Trophoblast cell (in vitro differentiated cells and primary cell): ENCODE data around the gene ADM2. TPM values are rescaled to one million over a fixed set of nuclear protein-coding genes. Genes with fewer than 3 reads are reported as not detected.
"Not testable (repeated sequence)": the region's sequence is repeated elsewhere in the genome, so short reads cannot be mapped to it uniquely, and the experiment has no call there.

Experiments
- DNase-seq, 2 donors: peaks; one replicate each; pipeline ENCODE4 v3.0.0-alpha.2; 2016
- H2AFZ ChIP-seq: 2 replicates; pipeline ENCODE4 v1.6.1; 2013; ENCODE audit warnings: low read length, moderate library complexity, mild to moderate bottlenecking; ENCODE audit not compliant: insufficient read depth, poor library complexity
- H2AK5ac ChIP-seq: 2 replicates; pipeline ENCODE4 v1.6.1; 2013; ENCODE audit warnings: mild to moderate bottlenecking, low read length
- H2BK120ac ChIP-seq: 2 replicates; pipeline ENCODE4 v1.6.1; 2013; ENCODE audit warnings: low read length, mild to moderate bottlenecking, moderate library complexity; ENCODE audit not compliant: insufficient read depth, poor library complexity
- H2BK12ac ChIP-seq: 2 replicates; pipeline ENCODE4 v1.6.1; 2013; ENCODE audit warnings: mild to moderate bottlenecking, low read length, moderate library complexity
- H2BK5ac ChIP-seq: 2 replicates; pipeline ENCODE4 v1.6.1; 2013; ENCODE audit warnings: low read length, low read depth, moderate library complexity, mild to moderate bottlenecking; ENCODE audit not compliant: poor library complexity
- H3K14ac ChIP-seq: 2 replicates; pipeline ENCODE4 v1.6.1; 2013; ENCODE audit warnings: mild to moderate bottlenecking, low read length
- H3K18ac ChIP-seq: 2 replicates; pipeline ENCODE4 v1.6.1; 2013; ENCODE audit warnings: mild to moderate bottlenecking, low read length
- H3K23ac ChIP-seq: 2 replicates; pipeline ENCODE4 v1.6.1; 2013; ENCODE audit warnings: low read length
- H3K27ac ChIP-seq: 2 replicates; pipeline ENCODE4 v1.5.1; 2013; ENCODE audit warnings: low read depth, mild to moderate bottlenecking, inconsistent platforms, low read length, moderate library complexity
- H3K27me3 ChIP-seq: 2 replicates; pipeline ENCODE4 v1.6.1; 2013; ENCODE audit warnings: inconsistent platforms, mild to moderate bottlenecking, low read length, moderate library complexity; ENCODE audit not compliant: insufficient read depth
- H3K36me3 ChIP-seq, 2 experiments: 1 replicate in 1 of 2; 2 replicates in 1 of 2; pipeline ENCODE4 v1.6.1; 2013; ENCODE audit warnings: low read length in 2 of 2, mild to moderate bottlenecking in 2 of 2, moderate library complexity in 1 of 2; ENCODE audit not compliant: insufficient read depth in 2 of 2, control insufficient read depth in 1 of 2
- H3K4ac ChIP-seq: 2 replicates; pipeline ENCODE4 v1.6.1; 2013; ENCODE audit warnings: low read depth, mild to moderate bottlenecking, low read length, moderate library complexity
- H3K4me1 ChIP-seq, 2 experiments: 1 replicate in 1 of 2; 2 replicates in 1 of 2; pipeline ENCODE4 v1.6.1; 2013; ENCODE audit warnings: low read length in 2 of 2, mild to moderate bottlenecking in 2 of 2, moderate library complexity in 1 of 2; ENCODE audit not compliant: insufficient read depth in 2 of 2, control insufficient read depth in 1 of 2
- H3K4me2 ChIP-seq: 2 replicates; pipeline ENCODE4 v1.6.1; 2013; ENCODE audit warnings: inconsistent platforms, mild to moderate bottlenecking, low read length, moderate library complexity
- H3K4me3 ChIP-seq: 2 replicates; pipeline ENCODE4 v1.5.1; 2013; ENCODE audit warnings: mild to moderate bottlenecking, low read depth, low read length, inconsistent platforms
- H3K79me1 ChIP-seq: one replicate; pipeline ENCODE4 v1.6.1; 2013; ENCODE audit warnings: low read length
- H3K79me2 ChIP-seq: 2 replicates; pipeline ENCODE4 v1.6.1; 2013; ENCODE audit warnings: low read length, mild to moderate bottlenecking; ENCODE audit not compliant: control insufficient read depth, insufficient read depth, poor library complexity
- H3K9ac ChIP-seq: 2 replicates; pipeline ENCODE4 v1.6.1; 2013; ENCODE audit warnings: mild to moderate bottlenecking, low read length
- H3K9me3 ChIP-seq: 2 replicates; pipeline ENCODE4 v1.6.1; 2013; ENCODE audit warnings: low read depth, mild to moderate bottlenecking, control low read depth, inconsistent platforms, low read length; ENCODE audit not compliant: insufficient read depth
- H4K12ac ChIP-seq: 2 replicates; pipeline ENCODE4 v1.6.1; 2013; ENCODE audit warnings: low read depth, mild to moderate bottlenecking, low read length, moderate library complexity
- H4K8ac ChIP-seq: 2 replicates; pipeline ENCODE4 v1.6.1; 2013; ENCODE audit warnings: low read depth, mild to moderate bottlenecking, low read length, moderate library complexity
- H4K91ac ChIP-seq: one replicate; pipeline ENCODE4 v1.6.1; 2013; ENCODE audit warnings: low read depth, mild to moderate bottlenecking, low read length, moderate library complexity
- WGBS: extraction: QIAGEN DNeasy Blood & Tissue Kit; methylation state at CpG from one replicate; pipeline ENCODE4 v1.1.7; 2013; ENCODE audit warnings: missing lambda C conversion rate; ENCODE audit not compliant: insufficient read length, insufficient coverage; ENCODE audit errors: extremely low coverage; 5-methylcytosine and 5-hydroxymethylcytosine counted together
- polyA plus RNA-seq: library from polyadenylated mRNA; stranded (reverse); fragments of 200-250 nt; gene quantifications from 2 replicates; pipeline ENCODE4 v1.2.3, GENCODE V29; 2013

Gene ADM2
- 17.0 and 17.8 TPM in 2 replicates for polyA plus RNA-seq

- H3K4ac ChIP-seq: peak within 1 kb of the TSS; percentile 12
- H2AFZ ChIP-seq: peak within 1 kb of the TSS; percentile 45
- H3K79me1 ChIP-seq: peaks cover 7% of the 10 kb centered on the region
- H2BK120ac ChIP-seq: peak within 1 kb of the TSS; percentile 65
- peak within 1 kb of the TSS; percentile 74 for H4K91ac ChIP-seq
- peak in 1 of 2 donors; percentile 60 for DNase-seq
- H2AK5ac ChIP-seq: peak within 1 kb of the TSS; percentile 4
- peak within 1 kb of the TSS; percentile 61 for H3K18ac ChIP-seq
- no peak within 1 kb of the TSS for H3K27ac ChIP-seq
- H3K79me2 ChIP-seq: peaks cover 2% of the 10 kb centered on the region
- H3K27me3 ChIP-seq: peaks cover 17% of the 10 kb centered on the region
- peak within 1 kb of the TSS; percentile 58 for H4K12ac ChIP-seq
- H3K36me3 ChIP-seq: no peaks in the 10 kb centered on the region
- no peak within 1 kb of the TSS for H3K9ac ChIP-seq
- peak within 1 kb of the TSS; percentile 67 for H4K8ac ChIP-seq
- H2BK5ac ChIP-seq: no peak within 1 kb of the TSS
- no peak within 1 kb of the TSS for H3K23ac ChIP-seq
- H3K4me2 ChIP-seq: peak within 1 kb of the TSS; percentile 53
- H3K9me3 ChIP-seq: peaks cover 7% of the 10 kb centered on the region
- H3K14ac ChIP-seq: peak within 1 kb of the TSS; percentile 75
- peak within 1 kb of the TSS; percentile 64 for H3K4me3 ChIP-seq
- no peak within 1 kb of the TSS for H2BK12ac ChIP-seq
- peaks cover 4 to 7% of the 10 kb centered on the region in 2 experiments for H3K4me1 ChIP-seq
- WGBS: no CpG with 5 or more reads among the region's 70 CpGs
Measured at GRCh38 chr22:50481440-50482106, at the start of gene ADM2. Gene ADM2 (plus strand): TSS chr22:50481543. CDS start chr22:50481848, 305 bp downstream.

GRCh38 chr22:50432131-50432876 lies 49.0 kb upstream of the ADM2 start:
- Histone ChIP-seq H3K23ac (no peak overlapping the region), H4K12ac (no peak overlapping the region), H3K4me1 (no peaks in the 10 kb centered on the region), H2BK5ac (no peak overlapping the region), H2BK12ac (no peak overlapping the region), H3K14ac (no peak overlapping the region), H3K4me2 (no peak overlapping the region), H3K79me1 (no peaks in the 10 kb centered on the region), H2BK120ac (no peak overlapping the region), H3K79me2 (no peaks in the 10 kb centered on the region), H3K9me3 (peaks cover 1% of the 10 kb centered on the region), H4K91ac (no peak overlapping the region), H3K4ac (no peak overlapping the region), H3K18ac (no peak overlapping the region), H3K9ac (no peak overlapping the region), H2AK5ac (no peak overlapping the region), H3K27me3 (no peaks in the 10 kb centered on the region), H3K4me3 (no peak overlapping the region), H3K36me3 (peaks cover 56% of the 10 kb centered on the region in 2 experiments), H4K8ac (no peak overlapping the region), H2AFZ (no peak overlapping the region), H3K27ac (no peak overlapping the region)
- no peak for DNase-seq
- no CpG with 5 or more reads among the region's 35 CpGs for WGBS

GRCh38 chr22:50432877-50433510 lies 48.3 kb upstream of the ADM2 start:
- H3K14ac ChIP-seq: not testable (repeated sequence)
- WGBS: no CpG with 5 or more reads among the region's 24 CpGs

GRCh38 chr22:50434849-50435248 lies 46.5 kb upstream of the ADM2 start:
- Histone ChIP-seq H2BK120ac (no peak overlapping the region), H3K79me1 (no peaks in the 10 kb centered on the region), H2AFZ (no peak overlapping the region), H3K4ac (no peak overlapping the region), H2BK5ac (no peak overlapping the region), H2AK5ac (no peak overlapping the region), H3K14ac (no peak overlapping the region), H3K4me2 (no peak overlapping the region), H3K18ac (no peak overlapping the region), H3K36me3 (peaks cover 77 to 79% of the 10 kb centered on the region in 2 experiments), H4K91ac (no peak overlapping the region), H2BK12ac (no peak overlapping the region), H3K4me3 (no peak overlapping the region), H3K9me3 (peaks cover 1% of the 10 kb centered on the region), H4K12ac (no peak overlapping the region), H3K27ac (no peak overlapping the region), H4K8ac (no peak overlapping the region), H3K27me3 (no peaks in the 10 kb centered on the region), H3K4me1 (no peaks in the 10 kb centered on the region), H3K9ac (no peak overlapping the region), H3K23ac (no peak overlapping the region), H3K79me2 (no peaks in the 10 kb centered on the region)
- no CpG with 5 or more reads among the region's 24 CpGs for WGBS
- DNase-seq: no peak

More at GRCh38 chr22:50432877-50433510, 48.3 kb upstream of the ADM2 start:
- H4K12ac ChIP-seq, H4K91ac ChIP-seq, H3K79me1 ChIP-seq, H3K27me3 ChIP-seq, H3K4ac ChIP-seq, H3K9ac ChIP-seq, H3K79me2 ChIP-seq, H3K23ac ChIP-seq, H2BK120ac ChIP-seq, H3K27ac ChIP-seq, H3K9me3 ChIP-seq, H2AK5ac ChIP-seq, H2BK5ac ChIP-seq, H2BK12ac ChIP-seq, H3K4me3 ChIP-seq, H3K4me2 ChIP-seq, H3K18ac ChIP-seq, DNase-seq, H3K4me1 ChIP-seq, H2AFZ ChIP-seq, H4K8ac ChIP-seq: not testable (repeated sequence)
- peaks cover 62 to 63% of the 10 kb centered on the region in 2 experiments for H3K36me3 ChIP-seq
